Measurements from ENCODE around the gene NCOR2. TPM values are rescaled to one million over a fixed set of nuclear protein-coding genes. Genes with fewer than 3 reads are reported as not detected.

Gene NCOR2
- total RNA-seq, 1 donor from 2014 or later = 109 TPM

GRCh38 chr12:124607681-124608425, 40.4 kb upstream of the NCOR2 start:
- H3K4me3 Mint-ChIP-seq (ENCODE audit: low read depth) = no peak overlapping the region
- peaks cover 11% of the 10 kb centered on the region for H3K4me1 Mint-ChIP-seq (ENCODE audit: low read depth)
- DNase-seq (ENCODE audit: low spot score) = no peak
- no peaks in the 10 kb centered on the region for H3K9me3 Mint-ChIP-seq
- H3K27me3 Mint-ChIP-seq (ENCODE audit: low read depth) = peaks cover 41% of the 10 kb centered on the region
- H3K36me3 Mint-ChIP-seq (ENCODE audit: low read depth) = no peaks in the 10 kb centered on the region
- H3K27ac Mint-ChIP-seq = no peak overlapping the region
- intact Hi-C loops (cut with micrococcal nuclease) = no loop called here

DNA sequence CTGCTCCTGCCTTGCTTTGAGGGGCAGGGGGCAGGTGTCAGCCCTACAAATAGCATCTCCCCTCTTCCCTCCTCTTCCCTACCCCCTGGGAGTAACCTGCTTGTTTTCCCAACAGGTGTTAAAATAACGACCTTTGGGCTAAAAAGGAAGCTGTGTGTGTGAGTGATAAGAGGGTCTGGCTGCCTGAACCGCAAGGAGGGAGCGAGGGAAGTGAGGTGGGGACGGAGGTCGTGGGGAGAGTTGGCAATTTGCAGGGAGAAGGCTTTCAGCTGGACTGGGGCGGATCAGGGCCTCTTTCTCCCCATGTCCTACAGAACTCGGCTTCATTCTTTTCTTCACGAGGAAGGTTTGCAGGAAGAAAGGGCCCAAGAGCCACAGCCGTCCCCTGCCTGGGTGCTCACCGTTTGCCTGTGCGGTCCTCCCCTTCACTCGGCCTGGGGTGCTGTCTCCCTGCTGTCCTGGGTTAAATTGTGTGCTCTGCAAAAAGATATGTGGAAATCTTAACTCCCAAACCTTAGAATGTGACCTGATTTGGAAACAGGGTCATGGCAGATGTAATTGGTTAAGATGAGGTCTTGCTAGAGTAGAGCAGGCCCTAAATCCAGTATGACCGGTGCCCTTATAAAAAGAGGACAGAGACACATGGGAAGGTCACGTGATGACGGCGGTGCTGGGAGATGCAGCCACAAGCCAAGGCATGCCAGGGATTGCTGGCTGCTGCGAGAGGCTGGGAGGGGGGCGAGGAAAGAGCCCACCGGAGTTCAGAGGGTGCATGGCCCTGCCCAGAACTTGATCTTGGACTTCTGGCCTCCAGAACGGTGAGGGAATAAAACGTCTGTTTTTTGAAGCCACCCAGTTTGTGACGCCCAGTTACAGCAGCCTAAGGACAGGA, 38.7 kb upstream of the NCOR2 start:
- intact Hi-C loops (cut with micrococcal nuclease) = no loop called here
- H3K4me1 Mint-ChIP-seq (ENCODE audit: low read depth) = peaks cover 11% of the 10 kb centered on the region
- H3K9me3 Mint-ChIP-seq = no peaks in the 10 kb centered on the region
- H3K4me3 Mint-ChIP-seq (ENCODE audit: low read depth) = no peak overlapping the region
- H3K27ac Mint-ChIP-seq = no peak overlapping the region
- H3K27me3 Mint-ChIP-seq (ENCODE audit: low read depth) = peaks cover 41% of the 10 kb centered on the region
- no peak for DNase-seq (ENCODE audit: low spot score)
- no peaks in the 10 kb centered on the region for H3K36me3 Mint-ChIP-seq (ENCODE audit: low read depth)

- intact Hi-C loops (cut with micrococcal nuclease) = no loop called here
- Mint-ChIP-seq H3K4me1 (ENCODE audit: low read depth) (peaks cover 11% of the 10 kb centered on the region), H3K27ac (no peak overlapping the region)
These were observed 37.9 kb upstream of the NCOR2 start for GRCh38 chr12:124605150-124605882.

GRCh38 chr12:124604264-124604680, 36.9 kb upstream of the NCOR2 start:
- H3K27me3 Mint-ChIP-seq (ENCODE audit: low read depth) = peaks cover 36% of the 10 kb centered on the region
- no peak overlapping the region for H3K4me3 Mint-ChIP-seq (ENCODE audit: low read depth)
- peaks cover 1% of the 10 kb centered on the region for H3K9me3 Mint-ChIP-seq
- no peak overlapping the region for H3K27ac Mint-ChIP-seq
- H3K4me1 Mint-ChIP-seq (ENCODE audit: low read depth) = peaks cover 8% of the 10 kb centered on the region
- no peak for DNase-seq (ENCODE audit: low spot score)
- intact Hi-C loops (cut with micrococcal nuclease) = no loop called here
- no peaks in the 10 kb centered on the region for H3K36me3 Mint-ChIP-seq (ENCODE audit: low read depth)

More at GRCh38 chr12:124605150-124605882, 37.9 kb upstream of the NCOR2 start:
- Mint-ChIP-seq H3K27me3 (ENCODE audit: low read depth) (peaks cover 41% of the 10 kb centered on the region), H3K36me3 (ENCODE audit: low read depth) (no peaks in the 10 kb centered on the region), H3K9me3 (no peaks in the 10 kb centered on the region), H3K4me3 (ENCODE audit: low read depth) (no peak overlapping the region)
- DNase-seq (ENCODE audit: low spot score) = no peak

DNA sequence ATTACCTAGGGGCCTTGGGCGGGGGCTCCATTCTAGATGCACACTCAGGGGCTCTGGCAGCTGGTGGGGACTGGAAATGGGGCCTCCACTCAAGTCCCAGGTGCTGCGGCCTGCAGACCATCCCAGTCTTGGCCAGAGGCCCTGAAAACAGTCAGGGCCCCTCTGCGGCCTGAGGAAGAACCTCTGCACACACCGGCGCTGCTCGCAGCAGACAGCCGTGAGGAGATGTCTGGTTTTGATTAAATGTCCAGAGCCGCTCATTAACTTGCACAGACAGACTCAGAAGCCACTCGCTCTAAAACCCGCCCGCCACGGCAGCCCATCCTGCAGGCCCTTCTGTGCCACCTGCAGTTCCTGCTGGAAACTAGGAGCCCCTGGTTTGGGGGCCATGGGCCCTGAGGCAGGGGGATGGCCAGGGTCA, 36.4 kb upstream of the NCOR2 start:
- Mint-ChIP-seq H3K27me3 (ENCODE audit: low read depth) (peaks cover 40% of the 10 kb centered on the region), H3K27ac (no peak overlapping the region), H3K9me3 (peaks cover 6% of the 10 kb centered on the region), H3K4me1 (ENCODE audit: low read depth) (peaks cover 10% of the 10 kb centered on the region), H3K4me3 (ENCODE audit: low read depth) (no peak overlapping the region), H3K36me3 (ENCODE audit: low read depth) (no peaks in the 10 kb centered on the region)
- intact Hi-C loops (cut with micrococcal nuclease) = no loop called here
- no peak for DNase-seq (ENCODE audit: low spot score)

- no peak for DNase-seq (ENCODE audit: low spot score)
- peaks cover 8% of the 10 kb centered on the region for H3K4me1 Mint-ChIP-seq (ENCODE audit: low read depth)
- H3K27ac Mint-ChIP-seq = no peak overlapping the region
- no peaks in the 10 kb centered on the region for H3K36me3 Mint-ChIP-seq (ENCODE audit: low read depth)
- H3K27me3 Mint-ChIP-seq (ENCODE audit: low read depth) = peaks cover 35% of the 10 kb centered on the region
- peaks cover 7% of the 10 kb centered on the region for H3K9me3 Mint-ChIP-seq
- no peak overlapping the region for H3K4me3 Mint-ChIP-seq (ENCODE audit: low read depth)
- intact Hi-C loops (cut with micrococcal nuclease) = no loop called here
These were observed 35.7 kb upstream of the NCOR2 start for GRCh38 chr12:124603100-124603541.

- intact Hi-C loops (cut with micrococcal nuclease) = no loop called here
- no peak overlapping the region for H3K27ac Mint-ChIP-seq
- no peak overlapping the region for H3K4me3 Mint-ChIP-seq (ENCODE audit: low read depth)
- no peak for DNase-seq (ENCODE audit: low spot score)
- peaks cover 7% of the 10 kb centered on the region for H3K9me3 Mint-ChIP-seq
- H3K27me3 Mint-ChIP-seq (ENCODE audit: low read depth) = peaks cover 39% of the 10 kb centered on the region
- H3K4me1 Mint-ChIP-seq (ENCODE audit: low read depth) = peaks cover 8% of the 10 kb centered on the region
- no peaks in the 10 kb centered on the region for H3K36me3 Mint-ChIP-seq (ENCODE audit: low read depth)
These were observed 34.3 kb upstream of the NCOR2 start for GRCh38 chr12:124601706-124602105.

DNA sequence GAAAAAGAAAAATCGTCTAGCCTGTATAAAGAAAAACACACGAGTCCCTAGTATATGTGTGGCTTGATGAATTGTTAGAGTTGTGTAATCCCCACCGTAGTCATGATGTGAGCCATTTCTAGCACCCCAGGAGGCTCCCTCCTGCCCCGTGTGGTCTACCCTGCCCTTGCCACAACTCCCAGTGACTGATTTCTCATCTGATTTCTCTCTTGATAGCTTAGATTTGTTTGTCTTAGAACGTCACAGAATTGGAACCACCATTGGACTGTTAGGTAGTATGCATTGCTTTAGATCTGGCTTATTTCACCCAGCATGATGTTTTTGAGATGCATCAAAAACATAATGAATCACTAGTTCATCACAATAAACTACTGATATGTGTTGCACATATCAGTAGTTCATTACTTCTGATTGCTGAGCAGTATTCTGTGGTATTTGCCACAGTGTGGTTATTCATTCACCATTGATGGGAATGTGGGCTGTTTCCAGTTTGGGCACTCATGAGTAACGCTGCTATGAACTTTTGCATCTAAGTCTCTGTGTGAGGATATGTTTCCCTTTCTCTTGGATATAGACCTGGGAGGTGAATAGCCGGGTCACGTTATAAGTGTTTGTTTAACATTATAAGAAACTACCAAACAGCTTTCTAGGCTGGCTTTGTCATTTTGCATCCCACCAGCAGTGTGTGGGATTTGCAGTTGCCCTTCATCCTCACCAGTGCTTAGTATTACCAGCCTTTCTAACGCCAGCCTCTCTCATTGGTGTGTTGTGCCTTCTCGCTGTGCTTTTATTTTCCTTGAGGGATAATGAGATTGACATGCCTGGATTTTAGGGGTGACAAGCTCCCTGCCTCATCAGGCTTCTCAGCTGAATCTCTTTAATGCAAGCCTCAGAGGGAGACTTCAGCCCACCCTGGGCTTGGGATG, 31.9 kb upstream of the NCOR2 start:
- Mint-ChIP-seq H3K27ac (peak overlapping the region; percentile 20), H3K27me3 (ENCODE audit: low read depth) (peaks cover 41% of the 10 kb centered on the region), H3K4me1 (ENCODE audit: low read depth) (peaks cover 8% of the 10 kb centered on the region), H3K4me3 (ENCODE audit: low read depth) (no peak overlapping the region), H3K9me3 (peaks cover 7% of the 10 kb centered on the region), H3K36me3 (ENCODE audit: low read depth) (no peaks in the 10 kb centered on the region)
- intact Hi-C loops (cut with micrococcal nuclease) = loop anchor here (1.0 to 2.0 kb wide), 3 partner anchors 113 to 175 kb away; no protein-coding TSS in a partner anchor
- no peak for DNase-seq (ENCODE audit: low spot score)

DNA sequence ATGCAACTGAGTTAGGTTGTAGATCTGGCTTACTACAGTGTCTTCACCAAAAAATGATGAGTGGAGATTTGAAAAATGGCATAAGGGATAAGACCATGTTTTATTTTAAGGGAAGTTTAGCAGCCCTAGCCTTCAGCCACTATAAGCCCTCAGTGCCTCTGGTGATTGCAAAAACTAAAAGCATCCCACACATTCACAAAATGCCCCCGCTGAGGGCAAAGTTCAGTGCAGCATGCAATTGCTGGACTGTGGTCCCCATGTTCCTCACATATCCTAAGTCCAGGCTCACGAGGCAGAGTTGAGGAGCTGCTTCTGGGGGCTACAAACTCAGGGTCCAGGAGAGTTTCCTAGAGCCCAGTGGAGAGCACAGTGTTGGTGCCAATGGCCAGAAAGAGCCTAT, 29.6 kb upstream of the NCOR2 start:
- no peak overlapping the region for H3K27ac Mint-ChIP-seq
- intact Hi-C loops (cut with micrococcal nuclease) = no loop called here
- no peak for DNase-seq (ENCODE audit: low spot score)
- H3K4me3 Mint-ChIP-seq (ENCODE audit: low read depth) = no peak overlapping the region
- peaks cover 8% of the 10 kb centered on the region for H3K4me1 Mint-ChIP-seq (ENCODE audit: low read depth)
- H3K27me3 Mint-ChIP-seq (ENCODE audit: low read depth) = peaks cover 46% of the 10 kb centered on the region
- peaks cover 7% of the 10 kb centered on the region for H3K9me3 Mint-ChIP-seq
- H3K36me3 Mint-ChIP-seq (ENCODE audit: low read depth) = no peaks in the 10 kb centered on the region

DNA sequence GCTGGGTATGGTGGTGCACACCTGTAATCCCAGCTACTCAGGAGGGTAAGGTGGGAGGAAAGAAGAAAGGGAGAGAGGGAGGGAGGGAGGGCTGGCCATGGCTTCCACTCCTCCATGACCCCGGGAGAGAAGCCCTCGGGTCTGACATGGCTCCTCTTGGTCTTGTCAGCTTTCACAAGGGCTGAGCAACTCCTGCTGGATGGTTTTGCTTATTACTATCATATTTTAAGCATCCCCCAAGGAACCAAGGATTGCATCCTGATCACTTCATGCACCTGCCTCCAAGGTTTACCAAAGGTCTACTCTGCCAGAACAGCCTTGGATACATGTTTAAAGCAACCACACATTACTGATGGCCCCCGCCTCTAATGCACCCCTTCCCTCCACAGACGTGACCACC, 28.0 kb upstream of the NCOR2 start:
- Mint-ChIP-seq H3K4me1 (ENCODE audit: low read depth) (peaks cover 8% of the 10 kb centered on the region), H3K27ac (no peak overlapping the region), H3K27me3 (ENCODE audit: low read depth) (peaks cover 49% of the 10 kb centered on the region), H3K36me3 (ENCODE audit: low read depth) (no peaks in the 10 kb centered on the region), H3K9me3 (peaks cover 13% of the 10 kb centered on the region), H3K4me3 (ENCODE audit: low read depth) (no peak overlapping the region)
- intact Hi-C loops (cut with micrococcal nuclease) = no loop called here
- DNase-seq (ENCODE audit: low spot score) = no peak

DNA sequence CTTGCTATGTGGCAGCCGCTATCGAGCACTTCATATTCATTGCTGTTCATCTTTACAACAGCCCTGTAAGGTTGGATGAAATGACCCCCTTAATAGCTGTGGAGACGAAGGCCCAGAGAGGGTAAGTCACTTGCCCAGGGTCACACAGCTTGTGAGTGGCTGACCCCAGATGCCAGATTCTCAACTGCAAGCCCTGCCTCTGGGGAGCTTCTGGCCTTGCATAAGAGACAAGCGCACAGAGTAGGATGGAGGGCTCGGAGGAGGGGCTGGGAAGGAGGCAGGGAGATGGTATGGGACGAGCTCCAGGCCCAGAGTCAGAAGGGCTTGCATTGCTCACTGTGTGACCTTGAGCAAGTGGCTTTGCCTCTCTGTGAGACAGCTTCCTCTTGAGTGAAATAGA, 27.4 kb upstream of the NCOR2 start:
- H3K27me3 Mint-ChIP-seq (ENCODE audit: low read depth) = peaks cover 49% of the 10 kb centered on the region
- intact Hi-C loops (cut with micrococcal nuclease) = no loop called here
- H3K9me3 Mint-ChIP-seq = peaks cover 13% of the 10 kb centered on the region
- H3K36me3 Mint-ChIP-seq (ENCODE audit: low read depth) = no peaks in the 10 kb centered on the region
- no peak for DNase-seq (ENCODE audit: low spot score)
- peaks cover 8% of the 10 kb centered on the region for H3K4me1 Mint-ChIP-seq (ENCODE audit: low read depth)
- H3K4me3 Mint-ChIP-seq (ENCODE audit: low read depth) = no peak overlapping the region
- H3K27ac Mint-ChIP-seq = no peak overlapping the region

All from activated T-helper 2 cell treated with anti-CD3 and anti-CD28 coated beads, Interferon-gamma antibody, Interleukin-2, Interleukin-4, amounts not matched to agents 10 μg/mL and 5 μg/mL and 100 μg/mL, durations not matched to agents 14 hours and 24 hours and 36 hours (primary cell).